OCI-LY7 (cell line): Measurements from ENCODE around the gene TREML2.

Experiments used
- CTCF ChIP-seq: fragments of 200-600 bp; sonication (generic); conservative IDR thresholded peaks from 2 replicates; pipeline ENCODE4 v1.5.1; 2014; ENCODE audit warnings: mild to moderate bottlenecking, antibody characterized with exemption, low read length, moderate library complexity, mixed read lengths
- EZH2phosphoT487 ChIP-seq: fragments of 200-600 bp; sonication (generic); IDR thresholded peaks from 2 replicates; pipeline ENCODE4 v1.6.1; 2018; ENCODE audit warnings: low read depth, borderline replicate concordance, mild to moderate bottlenecking, mixed run types, antibody characterized with exemption, low read length, moderate library complexity, mixed read lengths

- 0 out of 2 replicates have a peak, but pooled peaks have one; percentile 16 for TF ChIP-seq CTCF
- no peak for TF ChIP-seq EZH2phosphoT487
These were observed 27.7 kb upstream of the TREML2 start for GRCh38 chr6:41228616-41229015.
